Ascending aorta (tissue), 2 donors: ENCODE results near the gene ZC3H12D. TPM values are rescaled to one million over a fixed set of nuclear protein-coding genes. Genes with fewer than 3 reads are reported as not detected.
"Not testable (repeated sequence)": the region's sequence is repeated elsewhere in the genome, so short reads cannot be mapped to it uniquely, and the experiment has no call there.

Source experiments
- DNase-seq, 2 donors: peaks; one replicate each; pipeline ENCODE4 v3.0.0-alpha.2; 2019; ENCODE audit warnings: low spot score in 2 of 2
- H3K27ac ChIP-seq, 2 donors: fragments of 200-600 bp; sonication (generic); one replicate each; pipeline ENCODE4 v1.5.1; 2016 to 2017; ENCODE audit warnings: mild to moderate bottlenecking in 1 of 2
- H3K27me3 ChIP-seq: fragments of 200-600 bp; sonication (generic); one replicate; pipeline ENCODE4 v1.5.1; 2017
- H3K36me3 ChIP-seq, 2 donors: fragments of 200-600 bp; sonication (generic); one replicate each; pipeline ENCODE4 v1.5.1; 2016
- H3K4me1 ChIP-seq, 2 donors: fragments of 200-600 bp; sonication (generic); one replicate each; pipeline ENCODE4 v1.5.1; 2016 to 2017; ENCODE audit warnings: mild to moderate bottlenecking in 1 of 2
- H3K4me3 ChIP-seq, 2 donors: fragments of 200-600 bp; sonication (generic); one replicate each; pipeline ENCODE4 v1.5.1; 2016 to 2017; ENCODE audit warnings: mild to moderate bottlenecking in 1 of 2
- H3K9me3 ChIP-seq, 2 donors: fragments of 200-600 bp; sonication (generic); one replicate each; pipeline ENCODE4 v1.5.1; 2016
- CTCF ChIP-seq, 3 experiments: fragments of 200-600 bp in 2 of 3; fragments of 450-650 bp in 1 of 3; sonication (generic) in 2 of 3; IDR thresholded peaks; one replicate each; pipeline ENCODE4 v1.5.1; 2016 to 2019; ENCODE audit warnings: antibody characterized with exemption in 3 of 3, mild to moderate bottlenecking in 1 of 3, moderate library complexity in 1 of 3
- intact Hi-C: fragments of 100-400 bp; cut with DNase I; formaldehyde crosslinking; loops from one replicate; pipeline ENCODE4 v1.15.1; 2023
- total RNA-seq: library from RNA; depleted of rRNA; stranded (reverse); fragments of >200 nt; gene quantifications from one replicate; pipeline ENCODE4 v1.1.0, GENCODE V29; 2016

ZC3H12D gene
- total RNA-seq, 1 donor from 2014 or later, result 1.5 TPM

- no peaks in the 10 kb centered on the region for H3K27me3 ChIP-seq
- TF ChIP-seq CTCF (IDR thresholded peaks at IDR 0.05), result no peak
- no peak overlapping the region for H3K4me3 ChIP-seq
- no peak overlapping the region for H3K27ac ChIP-seq
- intact Hi-C loops, result no loop called here
- H3K9me3 ChIP-seq, result no peaks in the 10 kb centered on the region
- H3K4me1 ChIP-seq, result no peaks in the 10 kb centered on the region
- peaks cover 0 to 3% of the 10 kb centered on the region in 2 donors for H3K36me3 ChIP-seq
- no peak for DNase-seq
Observed at GRCh38 chr6:149499066-149499465, 14.3 kb upstream of the ZC3H12D start.

- Histone ChIP-seq H3K4me3 (no peak overlapping the region), H3K36me3 (no peaks in the 10 kb centered on the region), H3K27ac (no peak overlapping the region), H3K9me3 (no peaks in the 10 kb centered on the region), H3K27me3 (no peaks in the 10 kb centered on the region), H3K4me1 (no peaks in the 10 kb centered on the region)
- DNase-seq, result no peak
- intact Hi-C loops, result no loop called here
- no peak for TF ChIP-seq CTCF (IDR thresholded peaks at IDR 0.05)
Observed at GRCh38 chr6:149497365-149497764, 12.6 kb upstream of the ZC3H12D start.

- H3K4me3 ChIP-seq, DNase-seq, H3K9me3 ChIP-seq, H3K36me3 ChIP-seq, intact Hi-C loops, H3K27ac ChIP-seq, H3K27me3 ChIP-seq, H3K4me1 ChIP-seq: not testable (repeated sequence)
Observed at GRCh38 chr6:149496597-149496996, 11.8 kb upstream of the ZC3H12D start.

GRCh38 chr6:149495349-149496016 is 10.7 kb upstream of the ZC3H12D start:
- H3K9me3 ChIP-seq, intact Hi-C loops, H3K27ac ChIP-seq, H3K36me3 ChIP-seq, H3K4me1 ChIP-seq, H3K27me3 ChIP-seq, DNase-seq, H3K4me3 ChIP-seq: not testable (repeated sequence)

- H3K27me3 ChIP-seq, H3K9me3 ChIP-seq, H3K36me3 ChIP-seq, H3K27ac ChIP-seq, DNase-seq, H3K4me3 ChIP-seq, H3K4me1 ChIP-seq, intact Hi-C loops: not testable (repeated sequence)
Observed at GRCh38 chr6:149494810-149495209, 10.0 kb upstream of the ZC3H12D start.

- TF ChIP-seq CTCF (IDR thresholded peaks at IDR 0.05), result no peak
- intact Hi-C loops, result no loop called here
- no peak for DNase-seq
- no peaks in the 10 kb centered on the region for H3K4me1 ChIP-seq
- no peaks in the 10 kb centered on the region for H3K36me3 ChIP-seq
- H3K4me3 ChIP-seq, result no peak overlapping the region
- H3K9me3 ChIP-seq, result no peaks in the 10 kb centered on the region
- H3K27ac ChIP-seq, result no peak overlapping the region
- H3K27me3 ChIP-seq, result no peaks in the 10 kb centered on the region
Observed at GRCh38 chr6:149493761-149494320, 9.0 kb upstream of the ZC3H12D start.

GRCh38 chr6:149492798-149493343 is 8.1 kb upstream of the ZC3H12D start:
- intact Hi-C loops, result no loop called here
- no peak for TF ChIP-seq CTCF (IDR thresholded peaks at IDR 0.05)
- Histone ChIP-seq H3K27me3 (no peaks in the 10 kb centered on the region), H3K27ac (no peak overlapping the region), H3K4me1 (no peaks in the 10 kb centered on the region), H3K36me3 (no peaks in the 10 kb centered on the region), H3K9me3 (no peaks in the 10 kb centered on the region), H3K4me3 (no peak overlapping the region)
- no peak for DNase-seq
